Tibial nerve (tissue), 4 donors: ENCODE measurements around the gene ROBO4. TPM values are rescaled to one million over a fixed set of nuclear protein-coding genes. Genes with fewer than 3 reads are reported as not detected.
A peak's percentile ranks its signal among the peaks of the same experiment; 100 is the strongest.

Source experiments
- DNase-seq, 2 donors: peaks; one replicate each; pipeline ENCODE4 v3.0.0-alpha.2; 2019; ENCODE audit warnings: low spot score in 2 of 2
- H3K27ac ChIP-seq, 4 donors: fragments of 200-600 bp; sonication (generic) in 3 of 4; one replicate each; pipeline ENCODE4 v1.5.1; 2017 to 2019; ENCODE audit warnings: mild to moderate bottlenecking in 1 of 4
- H3K27me3 ChIP-seq, 2 donors: fragments of 200-600 bp; sonication (generic) in 1 of 2; one replicate each; pipeline versions ENCODE4 v1.5.1 to v1.6.0; 2017 to 2019
- H3K36me3 ChIP-seq, 3 donors: fragments of 200-600 bp; sonication (generic); one replicate each; pipeline ENCODE4 v1.5.1; 2018 to 2019
- H3K4me1 ChIP-seq, 4 donors: fragments of 200-600 bp; sonication (generic) in 3 of 4; one replicate each; pipeline ENCODE4 v1.5.1; 2017 to 2019
- H3K4me3 ChIP-seq, 4 donors: fragments of 200-600 bp; sonication (generic) in 3 of 4; one replicate each; pipeline ENCODE4 v1.5.1; 2017 to 2019; ENCODE audit warnings: mild to moderate bottlenecking in 1 of 4, moderate library complexity in 1 of 4
- H3K9me3 ChIP-seq, 4 donors: fragments of 200-600 bp; sonication (generic) in 3 of 4; one replicate each; pipeline ENCODE4 v1.5.1; 2017 to 2019
- EP300 ChIP-seq, 2 donors: sonication (generic); formaldehyde crosslinking; IDR thresholded peaks; one replicate each; pipeline ENCODE4 v1.6.1; 2017; ENCODE audit warnings: antibody characterized with exemption in 2 of 2, mild to moderate bottlenecking in 1 of 2
- POLR2A ChIP-seq, 2 donors: fragments of 450-650 bp; IDR thresholded peaks; one replicate each; pipeline ENCODE4 v1.6.1; 2017; ENCODE audit warnings: antibody characterized with exemption in 2 of 2, mild to moderate bottlenecking in 2 of 2, moderate library complexity in 2 of 2
- WGBS, 2 donors: methylation state at CpG; one replicate each; pipeline ENCODE4 v1.1.5; 2018; 5-methylcytosine and 5-hydroxymethylcytosine counted together
- total RNA-seq, 4 donors: library from RNA; depleted of rRNA; stranded (reverse); fragments of >200 nt; gene quantifications; one replicate each; pipeline ENCODE4 v1.1.0, GENCODE V29; 2016
- TF ChIP-seq, protein P1 (sequence below), 5 experiments: fragments of 200-600 bp in 3 of 5; fragments of 450-650 bp in 2 of 5; sonication (generic) in 3 of 5; IDR thresholded peaks; one replicate each; pipeline ENCODE4 v1.5.1; 2016 to 2019; ENCODE audit warnings: antibody characterized with exemption in 5 of 5, mild to moderate bottlenecking in 3 of 5, moderate library complexity in 2 of 5

Gene ROBO4
- total RNA-seq, 4 donors from 2014 or later: 12.1 to 38.8 (median 28.0) TPM

DNA sequence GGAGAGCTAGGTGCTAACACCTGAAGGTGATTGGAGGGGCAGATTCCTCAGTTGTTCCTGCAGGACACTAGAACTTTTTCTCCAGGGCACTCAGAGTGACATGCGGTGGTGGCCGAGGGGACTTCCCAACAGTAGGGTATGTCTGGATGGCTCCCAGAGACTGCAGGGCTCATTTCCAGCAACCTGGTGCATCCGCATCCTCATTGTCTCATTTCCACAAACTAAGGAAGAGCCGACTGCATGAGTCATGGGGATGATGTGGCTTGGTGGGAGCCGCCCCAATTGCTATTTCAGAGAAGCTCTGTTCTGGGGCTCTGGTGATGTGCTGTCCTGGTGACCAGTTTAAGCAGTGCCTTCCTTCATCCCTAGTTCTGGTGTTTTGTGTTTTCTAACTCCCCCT, 2.8 kb upstream of the ROBO4 start:
- WGBS, 2 donors: 69 to 76% methylated on average over 5 of the region's 5 CpGs
- TF ChIP-seq EP300 (IDR thresholded peaks at IDR 0.05) (peak in 1 of 2 donors; percentile 19), POLR2A (IDR thresholded peaks at IDR 0.05) (no peak)
- TF ChIP-seq, protein P1, sequence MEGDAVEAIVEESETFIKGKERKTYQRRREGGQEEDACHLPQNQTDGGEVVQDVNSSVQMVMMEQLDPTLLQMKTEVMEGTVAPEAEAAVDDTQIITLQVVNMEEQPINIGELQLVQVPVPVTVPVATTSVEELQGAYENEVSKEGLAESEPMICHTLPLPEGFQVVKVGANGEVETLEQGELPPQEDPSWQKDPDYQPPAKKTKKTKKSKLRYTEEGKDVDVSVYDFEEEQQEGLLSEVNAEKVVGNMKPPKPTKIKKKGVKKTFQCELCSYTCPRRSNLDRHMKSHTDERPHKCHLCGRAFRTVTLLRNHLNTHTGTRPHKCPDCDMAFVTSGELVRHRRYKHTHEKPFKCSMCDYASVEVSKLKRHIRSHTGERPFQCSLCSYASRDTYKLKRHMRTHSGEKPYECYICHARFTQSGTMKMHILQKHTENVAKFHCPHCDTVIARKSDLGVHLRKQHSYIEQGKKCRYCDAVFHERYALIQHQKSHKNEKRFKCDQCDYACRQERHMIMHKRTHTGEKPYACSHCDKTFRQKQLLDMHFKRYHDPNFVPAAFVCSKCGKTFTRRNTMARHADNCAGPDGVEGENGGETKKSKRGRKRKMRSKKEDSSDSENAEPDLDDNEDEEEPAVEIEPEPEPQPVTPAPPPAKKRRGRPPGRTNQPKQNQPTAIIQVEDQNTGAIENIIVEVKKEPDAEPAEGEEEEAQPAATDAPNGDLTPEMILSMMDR (IDR thresholded peaks at IDR 0.05): no peak
- H3K4me1 ChIP-seq: peaks cover 0 to 47% (median 13%) of the 10 kb centered on the region in 4 donors
- H3K4me3 ChIP-seq: no peak overlapping the region
- H3K9me3 ChIP-seq: no peaks in the 10 kb centered on the region
- no peaks in the 10 kb centered on the region for H3K27me3 ChIP-seq
- H3K36me3 ChIP-seq: no peaks in the 10 kb centered on the region
- DNase-seq: peak in 1 of 2 donors; percentile 5
- H3K27ac ChIP-seq: peak overlapping the region in 2 of 4 donors; percentile 77 to 80

DNA sequence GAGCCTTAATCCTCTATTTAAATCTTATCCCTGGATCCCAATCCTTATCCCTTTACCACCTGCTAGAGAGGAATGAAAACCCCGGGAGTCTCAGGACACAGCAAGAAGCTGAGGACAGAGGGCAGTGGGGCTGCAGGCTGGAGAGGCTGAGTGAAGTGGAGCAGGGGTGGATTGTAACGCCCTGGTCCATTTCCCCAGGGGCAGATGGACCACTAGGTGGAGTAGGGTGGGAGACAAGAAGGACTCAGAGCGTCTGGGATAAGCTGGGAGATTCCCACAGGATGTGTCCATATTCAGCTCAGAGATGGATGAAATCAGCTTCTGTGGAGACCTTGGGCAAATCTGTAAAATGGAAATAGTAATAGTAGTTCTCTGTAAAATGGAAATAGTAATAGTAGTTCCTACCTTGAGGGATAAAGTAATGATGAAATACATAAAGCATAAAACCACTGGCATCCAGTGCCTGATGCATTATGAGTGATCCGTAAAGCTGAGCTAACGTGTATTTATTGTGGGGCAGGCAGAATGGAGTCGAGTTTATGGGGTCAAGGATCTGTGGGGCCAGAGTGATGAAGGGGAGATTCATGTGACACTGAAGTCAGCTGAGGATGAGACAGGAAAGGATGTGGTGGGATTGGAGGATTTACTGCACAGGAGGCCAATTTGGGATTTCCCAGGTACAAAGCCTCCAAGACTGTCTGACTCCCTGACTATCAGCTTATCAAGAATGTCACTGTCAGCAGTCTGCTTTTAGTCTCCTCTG, 1.9 kb upstream of the ROBO4 start:
- WGBS, 2 donors: 58% methylated on average over 6 of the region's 6 CpGs
- Histone ChIP-seq H3K4me1 (peaks cover 0 to 47% (median 13%) of the 10 kb centered on the region in 4 donors), H3K36me3 (no peaks in the 10 kb centered on the region), H3K9me3 (no peaks in the 10 kb centered on the region), H3K27ac (peak overlapping the region; percentile 48 to 80 (median 68)), H3K4me3 (no peak overlapping the region), H3K27me3 (no peaks in the 10 kb centered on the region)
- DNase-seq: peak in 1 of 2 donors; percentile 2
- TF ChIP-seq, protein P1 (IDR thresholded peaks at IDR 0.05): no peak
- TF ChIP-seq POLR2A (IDR thresholded peaks at IDR 0.05) (no peak), EP300 (IDR thresholded peaks at IDR 0.05) (no peak)

DNA sequence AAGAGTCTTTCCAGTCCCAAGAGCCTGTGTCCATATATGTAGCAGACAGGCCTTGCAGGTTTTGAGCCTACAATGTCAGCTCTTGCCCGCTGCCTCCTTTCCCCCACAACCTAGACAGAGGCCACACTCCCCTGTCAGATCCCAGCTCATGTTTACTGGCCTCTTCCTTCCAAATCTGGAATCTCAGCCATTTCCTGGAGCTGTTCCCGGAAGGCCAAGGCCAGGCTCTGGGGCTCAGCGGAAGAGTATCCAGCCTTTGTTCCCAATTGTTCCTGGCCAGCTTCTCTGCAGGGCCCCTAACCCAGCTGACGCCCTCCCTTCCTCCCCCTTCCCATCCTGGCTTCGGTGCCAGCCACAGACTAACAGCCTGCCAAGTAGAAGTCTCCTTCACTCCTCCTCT, 1.0 kb upstream of the ROBO4 start:
- Histone ChIP-seq H3K4me3 (no peak overlapping the region), H3K27me3 (no peaks in the 10 kb centered on the region), H3K9me3 (no peaks in the 10 kb centered on the region), H3K4me1 (peaks cover 0 to 50% (median 13%) of the 10 kb centered on the region in 4 donors), H3K36me3 (no peaks in the 10 kb centered on the region), H3K27ac (peak overlapping the region; percentile 48 to 80 (median 68))
- WGBS, 2 donors: 19 to 26% methylated on average over 5 of the region's 5 CpGs
- TF ChIP-seq EP300 (IDR thresholded peaks at IDR 0.05) (peak in 1 of 2 donors; percentile 42), POLR2A (IDR thresholded peaks at IDR 0.05) (no peak)
- TF ChIP-seq, protein P1 (IDR thresholded peaks at IDR 0.05): no peak
- DNase-seq: peak in 1 of 2 donors; percentile 7

DNA sequence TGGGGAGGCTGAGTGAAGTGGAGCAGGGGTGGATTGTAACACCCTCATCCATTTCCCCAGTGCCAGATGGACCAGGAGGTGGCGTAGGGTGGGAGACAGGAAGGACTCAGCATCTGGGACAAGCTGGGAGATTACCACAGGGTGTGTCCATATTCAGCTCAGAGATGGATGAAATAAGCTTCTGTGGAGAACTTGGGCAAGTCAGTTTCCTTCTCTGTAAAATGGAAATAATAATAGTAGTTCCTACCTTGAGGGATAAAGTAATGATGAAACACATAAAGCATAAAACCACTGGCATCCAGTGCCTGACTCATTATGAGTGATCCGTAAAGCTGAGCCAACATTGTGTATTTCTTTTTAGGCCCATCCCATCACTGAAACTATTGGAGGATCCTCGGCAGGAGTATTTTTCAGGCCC, 607 bp upstream of the ROBO4 start:
- DNase-seq: peak in 1 of 2 donors; percentile 6
- WGBS, 2 donors: 45 to 46% methylated on average over 3 of the region's 3 CpGs
- Histone ChIP-seq H3K9me3 (no peaks in the 10 kb centered on the region), H3K27me3 (no peaks in the 10 kb centered on the region), H3K4me3 (no peak overlapping the region), H3K36me3 (no peaks in the 10 kb centered on the region), H3K27ac (peak overlapping the region; percentile 48 to 80 (median 68)), H3K4me1 (peaks cover 0 to 54% (median 13%) of the 10 kb centered on the region in 4 donors)
- TF ChIP-seq, protein P1 (IDR thresholded peaks at IDR 0.05): no peak
- TF ChIP-seq POLR2A (IDR thresholded peaks at IDR 0.05): no peak
- TF ChIP-seq EP300 (IDR thresholded peaks at IDR 0.05): no peak

DNA sequence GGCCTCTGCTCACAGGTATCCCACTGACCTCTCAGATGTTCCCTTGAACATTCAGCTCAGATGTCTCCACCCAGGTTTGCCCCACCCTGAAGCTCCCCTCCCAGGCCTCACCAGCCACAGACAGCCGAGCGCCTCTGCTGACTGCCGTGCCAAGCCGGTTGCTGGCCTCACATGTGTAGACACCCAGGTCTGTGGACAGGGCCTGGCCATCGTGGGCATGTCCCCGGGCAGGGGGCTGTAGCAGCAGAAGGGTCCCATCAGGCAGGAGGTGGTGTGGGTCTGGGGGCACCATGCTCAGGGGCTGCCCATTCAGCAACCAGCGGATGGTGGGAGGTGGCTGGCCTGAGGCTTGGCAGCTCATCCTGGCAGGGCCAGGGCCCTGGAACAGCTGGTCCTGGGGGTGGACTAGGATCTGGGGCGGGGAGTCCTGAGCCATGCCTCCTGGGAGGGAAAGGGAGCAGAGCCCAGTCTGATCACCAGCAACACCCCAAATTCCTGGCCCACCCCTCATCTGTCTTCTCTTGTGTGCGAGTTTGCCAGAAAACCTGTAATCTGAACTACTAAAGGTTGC, 759 bp downstream of the ROBO4 start:
- Histone ChIP-seq H3K9me3 (no peaks in the 10 kb centered on the region), H3K36me3 (no peaks in the 10 kb centered on the region), H3K4me3 (peak overlapping the region in 2 of 4 donors; percentile 1 to 39), H3K27me3 (no peaks in the 10 kb centered on the region), H3K27ac (peak overlapping the region; percentile 14 to 80 (median 46)), H3K4me1 (peaks cover 0 to 62% (median 13%) of the 10 kb centered on the region in 4 donors)
- DNase-seq: peak in 1 of 2 donors; percentile 11
- TF ChIP-seq, protein P1 (IDR thresholded peaks at IDR 0.05): no peak
- TF ChIP-seq EP300 (IDR thresholded peaks at IDR 0.05) (no peak), POLR2A (IDR thresholded peaks at IDR 0.05) (no peak)
- WGBS, 2 donors: 71 to 72% methylated on average over 7 to 9 of the region's 9 CpGs
